ENCODE data around the gene TRIM46. TPM values are rescaled to one million over a fixed set of nuclear protein-coding genes. Genes with fewer than 3 reads are reported as not detected.

Gene TRIM46, protein sequence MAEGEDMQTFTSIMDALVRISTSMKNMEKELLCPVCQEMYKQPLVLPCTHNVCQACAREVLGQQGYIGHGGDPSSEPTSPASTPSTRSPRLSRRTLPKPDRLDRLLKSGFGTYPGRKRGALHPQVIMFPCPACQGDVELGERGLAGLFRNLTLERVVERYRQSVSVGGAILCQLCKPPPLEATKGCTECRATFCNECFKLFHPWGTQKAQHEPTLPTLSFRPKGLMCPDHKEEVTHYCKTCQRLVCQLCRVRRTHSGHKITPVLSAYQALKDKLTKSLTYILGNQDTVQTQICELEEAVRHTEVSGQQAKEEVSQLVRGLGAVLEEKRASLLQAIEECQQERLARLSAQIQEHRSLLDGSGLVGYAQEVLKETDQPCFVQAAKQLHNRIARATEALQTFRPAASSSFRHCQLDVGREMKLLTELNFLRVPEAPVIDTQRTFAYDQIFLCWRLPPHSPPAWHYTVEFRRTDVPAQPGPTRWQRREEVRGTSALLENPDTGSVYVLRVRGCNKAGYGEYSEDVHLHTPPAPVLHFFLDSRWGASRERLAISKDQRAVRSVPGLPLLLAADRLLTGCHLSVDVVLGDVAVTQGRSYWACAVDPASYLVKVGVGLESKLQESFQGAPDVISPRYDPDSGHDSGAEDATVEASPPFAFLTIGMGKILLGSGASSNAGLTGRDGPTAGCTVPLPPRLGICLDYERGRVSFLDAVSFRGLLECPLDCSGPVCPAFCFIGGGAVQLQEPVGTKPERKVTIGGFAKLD
- total RNA-seq = 2.6 and 5.9 TPM in 2 replicates

DNA sequence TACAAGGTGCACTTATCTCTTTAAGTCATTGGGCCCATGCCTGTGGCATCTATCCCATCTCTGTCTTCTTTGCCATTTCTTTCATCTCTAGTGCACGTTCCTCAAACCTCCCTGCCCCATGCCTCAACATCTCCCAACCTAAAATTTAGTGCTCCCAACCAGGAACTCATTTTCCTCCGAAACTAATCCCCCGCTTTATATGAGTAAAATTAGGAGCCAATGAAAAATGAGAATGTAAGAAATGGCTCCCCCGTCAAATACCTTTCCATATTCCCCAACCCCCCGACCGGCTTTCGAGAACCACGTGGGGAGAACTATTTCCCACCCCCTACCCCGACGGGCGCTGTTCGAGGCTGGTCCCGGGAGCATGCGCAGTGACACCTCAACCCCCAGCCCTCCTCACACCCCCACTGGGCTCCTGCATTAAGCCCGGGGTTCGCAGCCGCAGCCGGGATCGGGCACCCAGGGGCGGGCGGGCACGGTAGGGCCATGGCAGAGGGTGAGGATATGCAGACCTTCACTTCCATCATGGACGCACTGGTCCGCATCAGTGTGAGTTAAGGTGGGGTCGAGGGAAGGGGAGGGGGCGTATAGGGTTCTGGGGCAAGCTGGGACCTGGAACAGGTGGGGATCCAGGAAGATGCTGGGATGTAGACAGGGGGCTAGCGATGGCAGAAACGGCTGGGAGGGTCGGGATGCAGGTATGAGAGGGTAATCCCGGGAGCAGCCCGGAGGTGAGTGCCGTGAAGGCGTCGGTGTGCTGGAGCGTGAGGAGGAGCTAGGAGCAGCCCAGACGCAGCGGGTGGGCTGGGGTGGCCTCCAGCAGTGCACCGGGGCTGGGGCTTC lies at the start of gene TRIM46:
TSS of gene TRIM46 (plus strand) at position 372 of the 846 bp plus-strand sequence. CDS start at position 490, 118 bp downstream.
- no peak for DNase-seq (ENCODE audit: low read depth)

DNA sequence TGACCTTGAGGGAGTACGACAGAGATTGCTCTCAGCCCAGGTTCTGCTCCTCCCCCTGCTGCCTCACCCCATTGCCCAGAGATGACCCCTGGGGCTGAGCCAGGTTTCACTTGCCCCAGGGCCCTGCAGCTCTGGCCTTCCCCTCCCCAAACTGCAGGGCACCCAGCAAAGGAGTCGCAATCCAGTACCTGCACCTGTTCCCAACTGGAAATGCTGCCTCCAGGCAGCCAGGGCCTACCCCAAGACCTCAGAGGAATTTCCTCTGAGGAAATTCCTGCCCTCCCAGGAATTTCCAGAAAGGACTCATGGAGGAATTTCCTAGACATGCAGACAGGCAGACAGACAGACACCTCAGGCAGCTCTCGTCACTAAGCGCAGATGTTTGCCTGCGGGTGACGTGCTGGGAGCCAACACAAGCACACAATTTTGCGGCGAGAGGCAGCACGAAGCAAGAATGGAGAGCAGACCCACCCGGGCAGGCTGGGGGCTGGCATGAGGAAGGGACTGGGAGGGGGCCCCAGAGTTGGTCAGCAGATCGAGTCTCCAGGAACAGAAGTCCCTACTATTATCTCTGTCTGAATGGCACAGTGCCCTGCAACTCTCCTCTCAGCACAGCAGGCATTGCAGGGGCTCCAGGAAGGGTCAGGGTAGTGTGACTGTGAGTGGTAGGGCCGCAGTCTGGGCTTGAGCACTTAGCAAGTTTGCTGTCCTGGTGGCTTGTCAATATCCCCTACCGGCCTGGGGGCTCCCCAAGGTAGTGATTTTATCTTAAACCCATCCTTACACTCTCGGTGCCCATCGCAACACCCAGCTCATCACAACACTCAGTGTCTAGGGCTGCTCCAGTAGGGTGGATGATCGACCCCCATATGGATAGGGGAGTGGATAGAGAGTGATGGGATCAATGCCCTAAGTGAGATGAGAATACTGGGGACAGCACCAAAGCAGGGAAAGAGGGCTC lies 48.9 kb upstream of the TRIM46 start:
- peak; percentile 91 for DNase-seq (ENCODE audit: low read depth)

DNA sequence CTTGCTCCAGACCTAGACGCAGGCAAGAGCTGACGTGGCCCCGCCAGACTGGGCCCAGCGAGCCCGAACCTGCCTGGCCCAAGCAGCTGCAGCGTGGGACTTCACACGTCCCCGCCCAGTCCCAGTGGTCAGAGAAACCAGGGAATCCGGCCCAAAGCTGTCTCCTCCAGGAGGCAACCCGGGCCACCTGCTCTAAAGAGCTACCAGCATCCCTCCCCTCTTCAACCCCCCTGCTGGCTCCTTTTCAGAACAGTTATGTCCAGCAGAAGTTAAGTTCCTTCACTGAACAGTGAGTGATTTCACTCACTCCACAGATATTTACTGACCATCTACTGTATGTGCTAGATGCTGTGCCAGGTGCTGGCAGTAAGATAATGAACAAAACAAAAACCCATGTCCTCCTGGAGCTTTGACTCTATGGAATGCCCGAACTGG lies 48.1 kb upstream of the TRIM46 start:
- DNase-seq (ENCODE audit: low read depth) = no peak

DNA sequence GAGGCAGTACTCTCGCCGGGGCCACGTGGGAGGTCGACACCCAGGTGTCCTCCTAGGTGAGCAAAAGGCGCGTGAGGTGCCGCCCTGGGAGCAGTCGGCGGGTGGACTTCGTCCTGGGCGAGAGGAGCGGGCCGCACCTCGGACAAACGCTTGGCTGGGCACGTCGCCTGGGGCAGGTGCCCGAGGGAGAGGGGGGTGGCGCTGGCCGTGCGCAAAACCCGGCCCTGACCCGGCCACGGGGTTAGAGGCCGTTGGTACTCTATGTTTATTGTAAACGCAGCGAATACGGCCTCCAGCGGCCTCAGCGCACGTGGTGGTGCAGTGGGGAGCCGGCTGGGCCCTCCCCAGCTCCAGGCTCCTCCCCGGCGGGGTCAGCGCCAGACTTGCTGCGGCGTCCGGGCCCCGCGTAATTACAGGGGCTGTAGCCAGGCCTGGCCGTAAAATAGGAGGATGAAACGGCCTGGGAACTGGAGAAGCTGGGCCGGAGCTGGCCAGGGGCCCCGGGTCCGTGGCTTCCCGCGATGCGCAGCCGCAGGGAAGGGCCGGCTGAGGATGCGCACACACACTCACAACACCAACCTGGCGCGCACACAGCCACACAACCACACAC lies 47.6 kb upstream of the TRIM46 start:
- DNase-seq (ENCODE audit: low read depth) = no peak

DNA sequence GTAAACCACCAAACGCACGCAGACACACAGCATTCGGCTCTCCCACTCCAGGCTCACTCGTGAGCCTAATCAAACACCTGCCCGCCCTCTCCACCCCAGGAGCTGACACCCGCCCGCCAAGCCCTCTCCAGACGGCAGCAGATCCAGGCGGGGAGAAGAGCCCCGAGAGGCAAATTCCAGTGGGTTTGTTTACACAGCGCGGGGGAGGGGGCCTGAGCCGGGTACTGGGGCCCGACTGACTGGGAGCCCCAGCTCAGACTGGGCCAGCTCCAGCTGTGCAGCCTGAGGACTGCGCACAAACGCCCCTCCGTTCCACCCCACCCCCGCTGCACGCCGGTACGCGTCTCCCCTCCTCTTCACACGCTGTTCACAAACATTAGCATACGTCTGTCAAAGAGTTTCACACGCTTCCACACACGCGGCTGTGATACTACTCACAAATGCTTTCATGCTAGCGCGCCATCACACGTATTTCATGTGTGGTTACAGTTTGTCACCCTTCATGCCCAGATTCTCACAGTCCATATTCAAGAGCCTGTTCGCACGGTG lies 47.0 kb upstream of the TRIM46 start:
- DNase-seq (ENCODE audit: low read depth) = peak; percentile 80

DNA sequence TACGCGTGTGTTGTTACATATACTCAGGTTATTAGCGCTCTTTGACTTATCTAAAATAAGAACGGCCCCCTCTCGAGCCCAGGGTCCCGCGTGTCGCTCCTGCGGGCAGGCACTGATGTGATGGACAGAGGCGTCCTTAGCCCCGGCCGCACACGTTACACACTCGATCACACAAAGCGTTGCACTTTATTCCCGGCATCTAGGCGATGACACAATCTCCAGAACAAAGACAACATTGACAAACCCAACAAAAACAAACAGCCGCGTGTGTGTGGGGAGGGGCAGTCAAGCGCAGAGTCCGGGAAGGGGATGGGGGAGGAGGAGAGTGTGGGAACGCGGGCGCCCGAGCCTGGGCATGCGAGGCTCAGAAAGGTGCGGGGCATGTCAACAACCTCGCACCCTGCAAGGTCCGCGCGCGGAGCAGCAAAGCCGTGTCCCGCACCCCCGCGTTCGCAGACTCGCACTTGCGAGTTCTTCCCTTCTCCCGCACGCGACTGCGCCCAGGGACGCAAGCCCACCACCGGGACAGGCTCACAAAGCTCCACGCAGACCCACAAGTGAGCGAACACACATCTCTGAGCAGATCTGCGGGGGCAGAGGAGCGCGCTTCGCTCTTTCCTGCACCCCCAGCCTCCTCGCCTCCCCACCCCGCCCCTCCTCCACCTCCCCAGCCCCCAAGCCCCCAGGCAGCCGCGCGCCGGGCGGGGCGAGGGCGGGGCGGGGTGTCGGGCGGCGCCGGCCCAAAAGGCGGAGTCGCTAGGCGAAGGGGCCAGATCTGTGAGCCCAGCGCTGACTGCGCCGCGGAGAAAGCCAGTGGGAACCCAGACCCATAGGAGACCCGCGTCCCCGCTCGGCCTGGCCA lies 46.3 kb upstream of the TRIM46 start, which contains the start of gene EFNA1:
TSS of gene EFNA1 (plus strand) at position 772 of the 862 bp plus-strand sequence. CDS start 102 bp downstream, outside the sequence.
- peak; percentile 96 for DNase-seq (ENCODE audit: low read depth)

DNA sequence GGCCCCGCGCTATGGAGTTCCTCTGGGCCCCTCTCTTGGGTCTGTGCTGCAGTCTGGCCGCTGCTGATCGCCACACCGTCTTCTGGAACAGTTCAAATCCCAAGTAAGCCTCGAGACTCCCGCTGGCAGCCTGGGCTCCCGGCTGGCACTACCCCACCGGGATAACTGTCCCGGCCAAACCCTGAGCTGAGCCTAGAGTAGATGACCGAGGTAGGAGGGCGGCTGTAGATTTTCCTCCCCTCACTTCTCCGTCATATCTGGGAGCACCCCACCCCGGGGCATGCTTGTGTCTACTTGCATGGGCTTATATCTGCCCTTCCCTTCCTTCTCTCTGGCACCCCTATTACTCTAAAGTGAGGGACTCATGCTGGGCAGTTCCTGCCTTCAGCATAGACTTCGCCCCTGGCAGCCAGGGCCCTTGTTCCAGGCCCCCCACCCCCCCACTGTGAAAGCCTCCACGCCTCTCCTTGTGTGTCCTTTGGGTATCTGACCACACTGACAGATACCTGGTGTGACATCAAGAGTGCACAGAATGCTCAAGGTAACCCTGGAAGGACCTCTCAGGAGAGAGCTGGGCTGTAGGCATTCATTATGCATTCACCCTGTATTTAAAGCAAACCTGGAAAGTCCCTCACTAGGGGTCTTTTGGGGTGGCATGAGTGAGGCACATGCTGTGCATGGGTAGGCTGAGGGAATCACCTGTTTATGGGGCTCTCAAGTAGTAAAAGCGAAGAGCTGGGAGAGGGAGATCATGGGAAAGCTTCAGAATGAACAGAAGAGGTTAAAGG lies 45.5 kb upstream of the TRIM46 start:
- DNase-seq (ENCODE audit: low read depth) = no peak

DNA sequence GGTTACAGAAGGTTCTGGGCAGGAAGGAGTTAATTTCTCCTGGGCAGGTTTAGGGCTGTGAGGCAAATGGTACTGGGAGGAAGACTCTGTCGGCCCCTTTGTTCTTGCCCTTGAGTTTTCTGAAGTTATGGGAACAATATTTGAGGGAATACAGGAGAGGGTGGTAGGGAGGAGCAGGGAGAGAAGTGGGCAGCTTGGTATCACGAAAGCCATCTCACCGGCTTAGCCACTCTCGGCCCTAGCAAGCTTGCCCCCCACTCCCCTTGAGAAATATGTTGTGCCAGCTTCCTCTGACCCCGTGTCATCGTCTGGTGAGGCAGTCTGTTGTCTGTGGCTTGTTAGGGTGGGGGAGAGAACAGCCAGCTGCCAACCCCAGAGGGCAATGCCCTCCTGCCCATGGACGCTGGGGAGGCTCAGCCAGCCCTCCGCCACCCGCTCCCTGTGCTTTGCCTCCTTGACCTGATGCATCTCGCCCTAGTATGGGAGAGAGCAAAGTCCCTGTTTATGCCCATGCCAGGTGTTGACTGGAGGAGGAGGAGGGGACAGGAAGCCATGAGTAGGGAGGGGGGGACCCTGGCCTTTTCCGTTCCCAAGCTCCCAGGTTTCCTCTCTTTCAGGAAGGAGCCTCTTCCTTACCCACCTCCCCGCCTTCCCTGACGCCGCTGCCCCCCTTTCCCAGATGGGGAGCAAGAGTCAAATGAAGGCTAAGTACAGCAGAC lies 44.7 kb upstream of the TRIM46 start:
- peak; percentile 62 for DNase-seq (ENCODE audit: low read depth)

DNA sequence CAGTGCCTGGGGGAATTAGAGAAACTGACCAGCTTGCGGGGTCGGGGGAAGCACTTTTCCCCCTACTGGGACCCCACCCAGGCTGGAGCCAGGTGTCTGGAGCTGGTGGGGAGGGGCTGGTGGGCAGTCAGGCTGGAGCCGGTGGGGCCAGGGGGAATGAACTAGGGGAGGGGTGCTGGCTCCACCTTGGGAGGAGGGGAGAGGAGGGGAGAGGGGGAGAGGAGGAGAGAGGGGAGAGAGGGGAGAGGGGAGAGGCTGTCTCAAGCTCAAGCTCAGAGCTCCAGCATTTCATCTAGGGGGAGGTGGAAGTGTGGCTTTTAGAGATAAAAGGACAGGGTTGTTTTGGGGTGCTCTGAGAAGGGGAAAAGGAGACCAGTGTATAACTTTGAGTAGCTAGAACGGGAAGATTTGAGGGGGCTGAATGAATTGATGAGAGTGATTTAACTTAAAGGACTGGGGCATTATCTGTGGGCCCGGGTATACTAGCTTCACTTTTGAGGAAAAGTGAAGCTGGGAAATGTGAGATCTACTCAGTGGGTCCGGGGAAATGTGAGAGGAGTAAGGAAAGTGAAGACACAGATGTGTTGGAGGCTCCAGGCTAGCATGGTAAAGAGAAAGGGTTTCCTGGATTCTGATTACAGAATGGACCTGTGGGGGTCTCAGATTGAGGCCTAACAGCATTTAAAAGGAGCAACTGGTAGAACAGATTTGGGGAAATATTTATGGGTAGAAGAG lies 43.2 kb upstream of the TRIM46 start:
- no peak for DNase-seq (ENCODE audit: low read depth)

DNA sequence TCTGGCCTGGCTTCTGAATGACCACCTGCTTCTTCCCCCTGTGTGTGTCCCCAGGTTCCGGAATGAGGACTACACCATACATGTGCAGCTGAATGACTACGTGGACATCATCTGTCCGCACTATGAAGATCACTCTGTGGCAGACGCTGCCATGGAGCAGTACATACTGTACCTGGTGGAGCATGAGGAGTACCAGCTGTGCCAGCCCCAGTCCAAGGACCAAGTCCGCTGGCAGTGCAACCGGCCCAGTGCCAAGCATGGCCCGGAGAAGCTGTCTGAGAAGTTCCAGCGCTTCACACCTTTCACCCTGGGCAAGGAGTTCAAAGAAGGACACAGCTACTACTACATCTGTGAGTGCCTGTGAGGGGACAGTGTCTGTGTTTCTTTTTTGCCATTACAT lies 42.4 kb upstream of the TRIM46 start:
- no peak for DNase-seq (ENCODE audit: low read depth)

DNA sequence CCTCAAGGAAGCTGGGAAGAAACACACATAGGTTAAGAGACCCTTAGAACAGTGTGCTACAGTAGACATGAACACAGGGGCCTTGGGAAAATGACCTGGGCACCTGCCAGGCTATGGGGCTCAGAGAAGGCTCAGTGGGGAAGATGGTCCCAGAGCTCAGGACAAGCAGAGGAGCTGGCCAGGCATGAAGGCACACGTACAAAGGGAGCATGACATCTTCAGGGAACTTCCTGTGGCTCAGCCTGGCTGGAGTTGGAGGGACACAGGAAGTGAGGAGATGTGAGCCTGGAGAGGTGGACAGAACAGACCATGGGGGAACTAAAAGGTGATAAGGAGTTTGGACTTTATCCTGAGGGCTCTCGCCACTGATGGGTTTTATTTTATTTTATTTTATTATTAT lies 41.8 kb upstream of the TRIM46 start:
- no peak for DNase-seq (ENCODE audit: low read depth)

DNA sequence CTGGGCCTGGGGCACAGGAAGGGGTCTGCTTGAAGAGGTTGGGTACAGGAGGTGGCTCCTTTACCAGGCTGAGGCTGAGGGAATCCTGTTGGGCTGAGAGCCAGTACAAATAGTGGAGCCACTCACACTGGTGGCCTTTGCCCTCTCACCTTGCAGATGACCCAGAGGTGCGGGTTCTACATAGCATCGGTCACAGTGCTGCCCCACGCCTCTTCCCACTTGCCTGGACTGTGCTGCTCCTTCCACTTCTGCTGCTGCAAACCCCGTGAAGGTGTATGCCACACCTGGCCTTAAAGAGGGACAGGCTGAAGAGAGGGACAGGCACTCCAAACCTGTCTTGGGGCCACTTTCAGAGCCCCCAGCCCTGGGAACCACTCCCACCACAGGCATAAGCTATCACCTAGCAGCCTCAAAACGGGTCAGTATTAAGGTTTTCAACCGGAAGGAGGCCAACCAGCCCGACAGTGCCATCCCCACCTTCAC lies 39.8 kb upstream of the TRIM46 start:
- DNase-seq (ENCODE audit: low read depth) = no peak

DNA sequence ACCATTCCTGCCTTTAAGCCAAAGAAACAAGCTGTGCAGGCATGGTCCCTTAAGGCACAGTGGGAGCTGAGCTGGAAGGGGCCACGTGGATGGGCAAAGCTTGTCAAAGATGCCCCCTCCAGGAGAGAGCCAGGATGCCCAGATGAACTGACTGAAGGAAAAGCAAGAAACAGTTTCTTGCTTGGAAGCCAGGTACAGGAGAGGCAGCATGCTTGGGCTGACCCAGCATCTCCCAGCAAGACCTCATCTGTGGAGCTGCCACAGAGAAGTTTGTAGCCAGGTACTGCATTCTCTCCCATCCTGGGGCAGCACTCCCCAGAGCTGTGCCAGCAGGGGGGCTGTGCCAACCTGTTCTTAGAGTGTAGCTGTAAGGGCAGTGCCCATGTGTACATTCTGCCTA lies 39.3 kb upstream of the TRIM46 start:
- DNase-seq (ENCODE audit: low read depth) = no peak

DNA sequence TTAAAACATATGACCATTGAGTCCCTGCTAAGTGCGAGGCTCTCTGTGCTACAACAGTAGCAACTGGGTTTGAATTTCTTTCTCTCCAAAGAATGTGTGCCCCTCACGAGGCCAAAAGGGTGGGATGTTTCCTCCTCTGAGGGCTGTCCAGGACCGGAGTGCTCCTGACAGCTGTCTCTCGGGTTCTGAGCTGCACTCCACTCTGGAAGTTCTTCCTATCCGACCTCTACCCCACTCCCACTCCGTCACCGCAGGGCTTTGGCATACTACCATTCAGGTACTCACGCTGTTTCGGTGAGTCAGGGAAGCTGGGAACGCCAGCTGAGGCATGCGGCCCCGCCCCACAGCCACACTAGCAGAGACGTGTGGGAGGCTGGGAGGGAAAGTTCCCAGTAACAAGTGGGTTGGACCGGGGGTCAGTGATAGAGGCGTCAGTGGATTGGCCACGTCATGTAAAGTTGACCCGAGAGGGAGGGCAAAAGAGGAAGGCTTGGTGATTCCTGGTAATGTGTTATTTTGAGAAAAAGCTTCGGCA lies 38.7 kb upstream of the TRIM46 start:
- DNase-seq (ENCODE audit: low read depth) = peak; percentile 98

DNA sequence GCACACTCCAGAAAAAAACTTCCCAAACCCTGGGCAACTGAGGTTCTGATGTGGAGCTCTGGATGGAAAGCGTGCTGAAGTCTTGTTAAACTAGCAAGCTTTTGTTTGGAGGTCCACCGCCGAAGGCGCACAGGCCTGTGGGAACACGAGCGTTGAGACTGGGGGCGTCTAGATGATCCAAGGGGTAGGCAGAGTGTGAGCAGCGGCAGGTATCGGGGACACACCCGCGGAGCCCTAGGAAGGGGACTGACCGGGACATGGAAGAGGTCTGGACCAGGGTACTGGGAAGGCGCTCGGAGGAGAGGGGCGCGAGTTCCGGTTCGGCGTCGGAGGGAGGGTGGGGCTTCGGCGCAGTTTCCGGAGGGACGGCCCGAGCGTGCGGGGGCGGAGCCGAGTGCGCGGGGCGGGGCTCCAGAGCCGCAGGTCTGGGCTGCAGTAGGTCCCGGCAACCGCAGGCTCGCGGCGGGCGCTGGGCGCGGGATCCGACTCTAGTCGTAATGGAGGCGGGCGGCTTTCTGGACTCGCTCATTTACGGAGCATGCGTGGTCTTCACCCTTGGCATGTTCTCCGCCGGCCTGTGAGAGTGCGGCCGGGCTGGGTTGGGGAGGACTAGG lies 38.1 kb upstream of the TRIM46 start, which contains the start of gene SLC50A1:
TSS of gene SLC50A1 (plus strand) at position 438 of the 614 bp plus-strand sequence. CDS start at position 498, 60 bp downstream.
- peak; percentile 81 for DNase-seq (ENCODE audit: low read depth)

DNA sequence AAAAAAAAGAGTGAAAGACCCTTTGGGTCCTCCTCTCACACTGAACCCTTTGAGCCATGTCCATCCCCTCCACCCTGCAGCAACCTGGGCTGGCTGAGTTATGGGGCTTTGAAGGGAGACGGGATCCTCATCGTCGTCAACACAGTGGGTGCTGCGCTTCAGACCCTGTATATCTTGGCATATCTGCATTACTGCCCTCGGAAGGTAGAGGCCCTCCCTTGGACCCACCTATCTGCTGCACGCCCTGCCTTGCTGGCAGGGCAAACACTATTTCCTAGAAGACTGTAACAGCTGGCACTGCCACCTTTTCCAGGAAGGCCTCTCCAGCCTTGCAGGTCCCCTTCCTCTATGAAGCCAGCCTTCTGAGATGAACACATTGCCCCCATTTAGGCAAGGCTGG lies 36.9 kb upstream of the TRIM46 start:
- DNase-seq (ENCODE audit: low read depth) = no peak

Measured in renal cortical epithelial cell (primary cell).